ENCODE data around the gene AHSP. TPM values are rescaled to one million over a fixed set of nuclear protein-coding genes. Genes with fewer than 3 reads are reported as not detected.

The AHSP gene
- total and polyA plus RNA-seq, 9 donors: not detected

GRCh38 chr16:31530405-31530804 is 2.7 kb downstream of the AHSP start:
- WGBS, 3 donors: 60 to 78% (median 71%) methylated on average over 5 of the region's 5 CpGs
- no peaks in the 10 kb centered on the region for H3K36me3 ChIP-seq
- intact Hi-C loops (cut with DNase I): no loop called here
- no peak overlapping the region for H3K27ac ChIP-seq
- no peaks in the 10 kb centered on the region for H3K9me3 ChIP-seq
- H3K27me3 ChIP-seq: no peaks in the 10 kb centered on the region
- H3K4me3 ChIP-seq: no peak overlapping the region
- peaks cover 3% of the 10 kb centered on the region for H3K4me1 ChIP-seq (ENCODE audit: insufficient read depth)
- TF ChIP-seq, protein P1, sequence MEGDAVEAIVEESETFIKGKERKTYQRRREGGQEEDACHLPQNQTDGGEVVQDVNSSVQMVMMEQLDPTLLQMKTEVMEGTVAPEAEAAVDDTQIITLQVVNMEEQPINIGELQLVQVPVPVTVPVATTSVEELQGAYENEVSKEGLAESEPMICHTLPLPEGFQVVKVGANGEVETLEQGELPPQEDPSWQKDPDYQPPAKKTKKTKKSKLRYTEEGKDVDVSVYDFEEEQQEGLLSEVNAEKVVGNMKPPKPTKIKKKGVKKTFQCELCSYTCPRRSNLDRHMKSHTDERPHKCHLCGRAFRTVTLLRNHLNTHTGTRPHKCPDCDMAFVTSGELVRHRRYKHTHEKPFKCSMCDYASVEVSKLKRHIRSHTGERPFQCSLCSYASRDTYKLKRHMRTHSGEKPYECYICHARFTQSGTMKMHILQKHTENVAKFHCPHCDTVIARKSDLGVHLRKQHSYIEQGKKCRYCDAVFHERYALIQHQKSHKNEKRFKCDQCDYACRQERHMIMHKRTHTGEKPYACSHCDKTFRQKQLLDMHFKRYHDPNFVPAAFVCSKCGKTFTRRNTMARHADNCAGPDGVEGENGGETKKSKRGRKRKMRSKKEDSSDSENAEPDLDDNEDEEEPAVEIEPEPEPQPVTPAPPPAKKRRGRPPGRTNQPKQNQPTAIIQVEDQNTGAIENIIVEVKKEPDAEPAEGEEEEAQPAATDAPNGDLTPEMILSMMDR (IDR thresholded peaks at IDR 0.05): no peak
- TF ChIP-seq POLR2A (IDR thresholded peaks at IDR 0.05) (no peak), EP300 (IDR thresholded peaks at IDR 0.05) (no peak)
- DNase-seq: no peak

- no peak overlapping the region for H3K4me3 ChIP-seq
- H3K27ac ChIP-seq: no peak overlapping the region
- no peak for DNase-seq
- TF ChIP-seq POLR2A (IDR thresholded peaks at IDR 0.05): no peak
- TF ChIP-seq, protein P1 (IDR thresholded peaks at IDR 0.05): no peak
- TF ChIP-seq EP300 (IDR thresholded peaks at IDR 0.05): no peak
- no peaks in the 10 kb centered on the region for H3K9me3 ChIP-seq
- no peaks in the 10 kb centered on the region for H3K27me3 ChIP-seq
- no peaks in the 10 kb centered on the region for H3K36me3 ChIP-seq
- intact Hi-C loops (cut with DNase I): no loop called here
- H3K4me1 ChIP-seq (ENCODE audit: insufficient read depth): peaks cover 3% of the 10 kb centered on the region
- WGBS, 3 donors: 86 to 100% (median 90%) methylated on average over 1 of the region's 1 CpG
Observed at GRCh38 chr16:31531096-31531495, 3.4 kb downstream of the AHSP start.

DNA sequence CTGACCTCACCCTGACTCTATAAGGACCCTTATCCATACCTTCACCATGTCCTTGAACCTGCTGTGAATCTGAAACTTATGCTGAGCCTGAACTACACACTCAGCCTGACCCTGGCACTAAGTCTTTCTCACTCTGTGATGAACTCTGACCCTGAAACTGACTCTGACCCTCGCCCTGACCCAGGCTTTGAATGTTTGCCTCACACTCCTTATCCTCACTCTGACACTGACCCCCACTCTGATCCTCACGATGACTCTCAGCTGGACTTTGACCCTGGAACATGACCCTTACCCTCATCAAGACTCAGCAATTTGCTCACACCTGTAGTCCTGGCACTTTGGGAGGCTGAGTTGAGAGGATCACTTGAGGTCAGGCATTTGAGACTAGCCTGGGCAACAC is 4.4 kb downstream of the AHSP start:
- Histone ChIP-seq H3K27ac (no peak overlapping the region), H3K9me3 (no peaks in the 10 kb centered on the region), H3K27me3 (no peaks in the 10 kb centered on the region), H3K4me1 (ENCODE audit: insufficient read depth) (peaks cover 3% of the 10 kb centered on the region), H3K4me3 (no peak overlapping the region), H3K36me3 (no peaks in the 10 kb centered on the region)
- TF ChIP-seq, protein P1 (IDR thresholded peaks at IDR 0.05): no peak
- TF ChIP-seq POLR2A (IDR thresholded peaks at IDR 0.05) (no peak), EP300 (IDR thresholded peaks at IDR 0.05) (no peak)
- intact Hi-C loops (cut with DNase I): no loop called here
- 52 to 74% (median 64%) methylated on average over 2 of the region's 2 CpGs for WGBS, 3 donors
- no peak for DNase-seq

GRCh38 chr16:31532896-31533295 is 5.2 kb downstream of the AHSP start:
- TF ChIP-seq, protein P1 (IDR thresholded peaks at IDR 0.05): no peak
- TF ChIP-seq EP300 (IDR thresholded peaks at IDR 0.05) (no peak), POLR2A (IDR thresholded peaks at IDR 0.05) (no peak)
- DNase-seq: no peak
- 86 to 88% (median 88%) methylated on average over 4 of the region's 4 CpGs for WGBS, 3 donors
- H3K27me3 ChIP-seq: no peaks in the 10 kb centered on the region
- intact Hi-C loops (cut with DNase I): no loop called here
- peaks cover 4% of the 10 kb centered on the region for H3K4me1 ChIP-seq (ENCODE audit: insufficient read depth)
- no peak overlapping the region for H3K4me3 ChIP-seq
- no peaks in the 10 kb centered on the region for H3K9me3 ChIP-seq
- no peaks in the 10 kb centered on the region for H3K36me3 ChIP-seq
- H3K27ac ChIP-seq: no peak overlapping the region

Data from ovary (tissue), 9 donors.